ENCODE results near the gene PUM1. TPM values are rescaled to one million over a fixed set of nuclear protein-coding genes. Genes with fewer than 3 reads are reported as not detected.

The PUM1 gene
- total and polyA plus RNA-seq, 2 of the 4 experiments (the other 2 are of a cell fraction), result 75.4 to 137 TPM

DNA sequence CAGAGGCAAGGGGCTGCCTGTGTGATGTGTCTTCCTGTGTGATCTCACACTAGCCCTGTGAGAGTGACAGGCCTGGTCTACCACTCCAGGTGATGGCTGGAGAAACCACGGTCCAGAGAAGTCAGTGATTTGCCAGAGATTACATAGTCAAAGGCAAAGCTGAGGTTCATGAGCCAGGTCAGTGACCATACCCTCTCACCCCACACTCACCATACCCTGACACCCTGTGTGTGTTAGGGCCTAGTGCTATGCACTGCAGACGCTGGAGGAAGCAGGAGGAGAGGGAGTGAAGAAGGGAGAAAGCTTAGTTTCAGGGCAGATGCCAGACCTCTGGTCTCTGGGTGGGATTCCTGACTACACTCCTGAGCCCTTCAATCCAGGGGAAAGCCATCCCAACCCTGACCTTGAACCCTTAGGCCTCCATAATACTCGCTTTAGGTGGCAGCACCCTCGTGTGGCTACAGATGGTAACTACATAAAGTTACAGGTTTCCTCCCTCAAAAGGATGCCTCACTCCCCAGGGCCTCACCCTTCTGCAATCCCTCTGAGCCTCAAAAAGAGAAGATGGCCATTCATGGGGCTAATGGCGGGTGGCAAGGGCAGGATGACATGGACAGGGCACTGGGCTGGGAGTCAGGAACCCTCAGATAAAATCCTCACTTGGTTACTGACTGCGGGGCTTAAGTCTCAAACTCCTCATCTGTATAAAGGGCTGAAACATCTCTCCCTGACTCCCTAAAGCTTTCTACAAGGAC is 136.2 kb downstream of the PUM1 start:
- Histone ChIP-seq H3K79me1 (ENCODE audit: low read depth in 1 of 2, low read length in 2 of 2) (peaks cover 7 to 14% of the 10 kb centered on the region in 2 experiments; a peak in 2 of 4 replicates), H3K4ac (ENCODE audit: low read depth, low read length) (no peak overlapping the region), H3K23ac (ENCODE audit: low read depth, low read length) (no peak overlapping the region), H4K20me1 (ENCODE audit: insufficient read depth, low read length) (peaks cover 21% of the 10 kb centered on the region), H3K9me3 (ENCODE audit: control insufficient read depth, insufficient read depth, low read length) (no peaks in the 10 kb centered on the region), H2AK5ac (ENCODE audit: low read depth, low read length) (peak overlapping the region; percentile 36), H2BK15ac (ENCODE audit: low read depth, low read length) (no peak overlapping the region), H3K14ac (replicated peaks; ENCODE audit: low read depth, low read length) (no peak overlapping the region), H2BK5ac (ENCODE audit: low read depth, low read length, poor library complexity, severe bottlenecking) (no peak overlapping the region), H4K5ac (ENCODE audit: low read depth, low read length) (no peak overlapping the region), H2AFZ (replicated peaks; ENCODE audit: low read length, poor library complexity) (peak overlapping the region; percentile 53), H3K27me3 (ENCODE audit: control insufficient read depth, insufficient read depth, low read length) (no peaks in the 10 kb centered on the region), H3K4me1 (ENCODE audit: control insufficient read depth, insufficient read depth, low read length) (peaks cover 7% of the 10 kb centered on the region), H3K27ac (ENCODE audit: insufficient read depth, low read length) (no peak overlapping the region), H3K4me2 (ENCODE audit: low read depth, low read length) (no peak overlapping the region), H3K18ac (ENCODE audit: low read depth, low read length) (no peak overlapping the region), H4K8ac (ENCODE audit: low read depth in 2 of 2, low read length in 2 of 2) (no peak overlapping the region), H3K56ac (ENCODE audit: extremely low read depth, insufficient read depth, low read length) (no peak overlapping the region), H2AK9ac (replicated peaks; ENCODE audit: low read depth, low read length, poor library complexity) (peak overlapping the region; percentile 47), H3K36me3 (ENCODE audit: control insufficient read depth, insufficient read depth, low read length) (peaks cover 21% of the 10 kb centered on the region), H3K4me3 (ENCODE audit: insufficient read depth, low read depth, low read length) (no peak overlapping the region), H3K9ac (ENCODE audit: low read depth, low read length) (no peak overlapping the region), H2BK20ac (ENCODE audit: low read depth, low read length) (no peak overlapping the region), H2BK120ac (ENCODE audit: low read depth, low read length) (no peak overlapping the region), H3K9me1 (ENCODE audit: insufficient read depth, low read length) (peaks cover 15% of the 10 kb centered on the region), H4K91ac (ENCODE audit: insufficient read depth, low read depth, low read length) (no peak overlapping the region)
- no TSS peak for BruUV-seq (replicated peaks)
- ChIA-PET CTCF (interaction anchor here (0.7 to 1.5 kb wide), 4 partner anchors 8 to 146 kb away, joined by 3 to 7 read pairs (median 6); no protein-coding TSS in a partner anchor), POLR2A (ENCODE audit: unreplicated experiment) (no interaction called here)
- in situ Hi-C loops (cut with MboI; ENCODE audit: low sequenced_read_pairs), result no loop called here
- intact Hi-C loops (cut with micrococcal nuclease), result loop anchor here (5.0 kb wide), 1 partner anchor 147 kb away; no protein-coding TSS in a partner anchor
- DNase-seq, result peak; percentile 36
- dilution Hi-C loops (cut with HindIII; ENCODE audit: low sequenced_read_pairs, unreplicated experiment), result no loop called here
- TF ChIP-seq RFX5 (IDR thresholded peaks at IDR 0.05; ENCODE audit: low read depth, low read length) (no peak), SMC3 (IDR thresholded peaks at IDR 0.05; ENCODE audit: low read depth, low read length) (peak; percentile 45; the same call in 1 of the 2 replicates), MXI1 (IDR thresholded peaks at IDR 0.05; ENCODE audit: borderline replicate concordance, low read depth, low read length) (no peak), RCOR1 (IDR thresholded peaks at IDR 0.05; ENCODE audit: insufficient replicate concordance, low read length) (no peak), RAD21 (IDR thresholded peaks at IDR 0.05; ENCODE audit: low read length) (peak; percentile 66)
- TF ChIP-seq, protein P1, sequence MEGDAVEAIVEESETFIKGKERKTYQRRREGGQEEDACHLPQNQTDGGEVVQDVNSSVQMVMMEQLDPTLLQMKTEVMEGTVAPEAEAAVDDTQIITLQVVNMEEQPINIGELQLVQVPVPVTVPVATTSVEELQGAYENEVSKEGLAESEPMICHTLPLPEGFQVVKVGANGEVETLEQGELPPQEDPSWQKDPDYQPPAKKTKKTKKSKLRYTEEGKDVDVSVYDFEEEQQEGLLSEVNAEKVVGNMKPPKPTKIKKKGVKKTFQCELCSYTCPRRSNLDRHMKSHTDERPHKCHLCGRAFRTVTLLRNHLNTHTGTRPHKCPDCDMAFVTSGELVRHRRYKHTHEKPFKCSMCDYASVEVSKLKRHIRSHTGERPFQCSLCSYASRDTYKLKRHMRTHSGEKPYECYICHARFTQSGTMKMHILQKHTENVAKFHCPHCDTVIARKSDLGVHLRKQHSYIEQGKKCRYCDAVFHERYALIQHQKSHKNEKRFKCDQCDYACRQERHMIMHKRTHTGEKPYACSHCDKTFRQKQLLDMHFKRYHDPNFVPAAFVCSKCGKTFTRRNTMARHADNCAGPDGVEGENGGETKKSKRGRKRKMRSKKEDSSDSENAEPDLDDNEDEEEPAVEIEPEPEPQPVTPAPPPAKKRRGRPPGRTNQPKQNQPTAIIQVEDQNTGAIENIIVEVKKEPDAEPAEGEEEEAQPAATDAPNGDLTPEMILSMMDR (conservative IDR thresholded peaks at IDR 0.05; ENCODE audit: low read depth, low read length), result peak; percentile 65
- ATAC-seq (ENCODE audit: low read depth), result peak; percentile 80
- no CpG with 5 or more reads among the region's 6 CpGs for WGBS, 2 experiments (ENCODE audit: extremely low coverage in 2 of 2, insufficient read length in 1 of 2)

Data from IMR-90 (cell line).